ENCODE measurements around the gene PRKCSH. TPM values are rescaled to one million over a fixed set of nuclear protein-coding genes. Genes with fewer than 3 reads are reported as not detected.

The PRKCSH gene
- total and polyA plus RNA-seq, 2 donors (not counting 1 experiment from before 2014, with no cell fraction given) = 259 to 402 TPM

DNA sequence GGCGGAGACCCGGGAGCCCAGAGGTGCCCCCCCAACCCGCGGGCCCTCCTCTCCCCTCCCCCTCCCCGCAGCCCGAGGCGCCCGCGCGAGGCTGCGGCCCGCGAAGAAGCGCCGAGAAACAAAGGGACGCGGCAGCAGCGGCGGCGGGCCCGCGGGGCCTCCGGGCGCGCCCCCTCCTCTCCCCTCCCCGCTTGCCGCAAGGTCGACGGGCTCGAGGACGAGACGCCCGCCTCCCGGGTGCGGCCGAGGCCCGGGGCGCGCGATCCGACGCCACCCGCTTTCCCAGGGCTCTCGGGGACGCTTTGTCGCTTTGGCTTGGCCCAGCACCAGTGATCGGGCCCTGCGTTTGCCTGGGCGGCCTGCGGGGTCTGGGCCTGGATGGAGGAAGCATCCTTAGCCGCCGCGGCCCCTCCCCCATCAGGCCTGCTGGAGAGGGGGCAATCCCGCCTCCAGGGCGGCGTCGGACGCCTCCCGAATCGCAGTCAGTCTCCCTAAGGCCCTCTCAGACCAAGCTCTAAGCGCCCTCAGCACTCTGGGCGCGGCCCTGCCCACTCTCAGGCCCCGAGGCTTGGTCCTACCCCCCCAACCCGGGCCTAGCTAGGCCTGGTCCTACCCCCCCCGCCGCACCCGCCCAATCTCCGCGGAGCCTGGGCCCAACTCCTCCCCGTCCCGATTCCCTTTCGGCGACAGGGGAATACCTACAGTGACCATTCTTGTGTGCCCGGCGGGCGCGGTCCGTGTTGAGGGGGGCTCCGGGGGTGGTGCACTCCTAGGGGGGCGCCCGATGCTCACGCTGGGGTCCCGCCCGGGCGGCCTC, 44.7 kb downstream of the PRKCSH start:
- no peak overlapping the region for H3K27ac Mint-ChIP-seq
- no peaks in the 10 kb centered on the region for H3K9me3 Mint-ChIP-seq (ENCODE audit: insufficient read depth)
- H3K9me3 ChIP-seq (ENCODE audit: control extremely low read depth in 1 of 3, control insufficient read depth in 2 of 3, insufficient read depth in 1 of 3, low read length in 2 of 3) = peaks cover 0 to 25% (median 0%) of the 10 kb centered on the region in 3 donors
- H3K4me2 ChIP-seq (replicated peaks; ENCODE audit: low read depth, low read length, poor library complexity, severe bottlenecking) = peak overlapping the region; percentile 89
- H3K4me1 ChIP-seq (ENCODE audit: control insufficient read depth in 2 of 2, insufficient read depth in 2 of 2, low read length in 2 of 2) = peaks cover 37 to 42% of the 10 kb centered on the region in 2 donors
- DNase-seq (peak; percentile 43), ATAC-seq (ENCODE audit: low read depth) (no peak)
- H3K27me3 Mint-ChIP-seq = peaks cover 38% of the 10 kb centered on the region
- peaks cover 0 to 46% (median 25%) of the 10 kb centered on the region in 4 experiments for H3K27me3 ChIP-seq (replicated peaks in 1 of 4; ENCODE audit: control extremely low read depth in 1 of 4, control insufficient read depth in 3 of 4, insufficient read depth in 4 of 4, low read length in 3 of 4)
- peaks cover 26% of the 10 kb centered on the region for H3K4me1 Mint-ChIP-seq
- H2AFZ ChIP-seq (ENCODE audit: insufficient read depth, low read depth, low read length, poor library complexity, severe bottlenecking) = peak overlapping the region; percentile 22
- H4K20me1 ChIP-seq (ENCODE audit: control insufficient read depth, insufficient read depth, low read length, poor library complexity, severe bottlenecking) = no peaks in the 10 kb centered on the region
- no peak overlapping the region for H3K4me3 Mint-ChIP-seq
- ChIA-PET POLR2A (interaction anchor here (0.9 kb wide), 1 partner anchor 96 kb away, joined by 5 read pairs; the partner anchor contains the start of gene EPOR), CTCF (interaction anchor here (1.2 to 3.4 kb wide), 3 partner anchors 97 to 188 kb away, joined by 3 to 38 read pairs (median 25); partner anchors contain the start of gene EPOR)
- peaks cover 0 to 2% of the 10 kb centered on the region in 2 experiments for H3K36me3 ChIP-seq (replicated peaks in 1 of 2; ENCODE audit: control extremely low read depth in 1 of 2, control insufficient read depth in 1 of 2, extremely low read depth in 1 of 2, insufficient read depth in 2 of 2, low read length in 1 of 2)
- no peaks in the 10 kb centered on the region for H3K79me2 ChIP-seq (ENCODE audit: control insufficient read depth, insufficient read depth, low read length)
- no peak overlapping the region for H3K9ac ChIP-seq (ENCODE audit: low read length)
- no peak overlapping the region for H3K27ac ChIP-seq (ENCODE audit: low read length in 2 of 2)
- intact Hi-C loops (cut with micrococcal nuclease) = loop anchor here (5.0 kb wide), 2 partner anchors 442 to 443 kb away; no protein-coding TSS in a partner anchor
- WGBS (ENCODE audit: insufficient coverage) = 13% methylated on average over 81 of the region's 86 CpGs
- no peak for TF ChIP-seq CTCF (IDR thresholded peaks at IDR 0.05)
- TF ChIP-seq EZH2 (IDR thresholded peaks at IDR 0.05; ENCODE audit: borderline replicate concordance, insufficient read depth, low read depth, low read length, poor library complexity, severe bottlenecking) = peak; percentile 52
- no peak overlapping the region for H3K4me3 ChIP-seq (ENCODE audit: control extremely low read depth in 1 of 5, extremely low read depth in 1 of 5, insufficient read depth in 1 of 5, low read depth in 2 of 5, low read length in 4 of 5)
